HepG2 (cell line): Measurements from ENCODE around the gene FCHO2. TPM values are rescaled to one million over a fixed set of nuclear protein-coding genes. Genes with fewer than 3 reads are reported as not detected.
"Not testable (repeated sequence)": the region's sequence is repeated elsewhere in the genome, so short reads cannot be mapped to it uniquely, and the experiment has no call there.

ENCODE experiments used
- ATAC-seq: fragments of 200-7000 bp; cut with Tn5 transposase; 3 replicates; pipeline ENCODE4 v1.9.1; 2020; ENCODE audit warnings: mild to moderate bottlenecking, moderate library complexity
- BruUV-seq: library from RNA; stranded (reverse); fragments of 400-500 nt; replicated peaks from 2 replicates; lab custom pipeline; 2021; lab: Mats Ljungman, UMichigan
- CTCF ChIA-PET: fragments of 300-600 bp; formaldehyde crosslinking; extraction: SDS; loops from one replicate; lab custom pipeline; 2021; ENCODE audit warnings: low total read pairs, inconsistent platforms, low intra/inter-chr PET ratio; lab: Yijun Ruan, JAX
- POLR2A ChIA-PET: fragments of 350-600 bp; sonication (Branson Sonifier 250); formaldehyde crosslinking; loops from one replicate; lab custom pipeline; 2020; ENCODE audit warnings: antibody characterized with exemption, inconsistent platforms; lab: Yijun Ruan, JAX
- DNase-seq: peaks from one replicate; pipeline ENCODE4 v3.0.0-alpha.2; 2015; ENCODE audit warnings: low spot score
- FAIRE-seq: peaks from 3 replicates; lab custom pipeline; 2011; peaks lifted over from hg19 to GRCh38; lab: Jason Lieb, UNC
- H2AFZ ChIP-seq: one replicate; pipeline ENCODE4 v1.6.1; 2011; ENCODE audit warnings: low read length, inconsistent platforms
- H3K27ac ChIP-seq: fragments of 300-600 bp; 3 replicates; pipeline ENCODE4 v1.8.0; 2011; ENCODE audit warnings: mixed run types, mild to moderate bottlenecking, mixed read lengths, low read length, inconsistent platforms; ENCODE audit not compliant: insufficient read depth; ENCODE audit errors: extremely low read length
- H3K27me3 ChIP-seq, 2 experiments: fragments of 200-600 bp in 1 of 2; 2 replicates in 1 of 2; 3 replicates in 1 of 2; pipeline versions ENCODE4 v1.6.0 to v1.8.0; 2011; ENCODE audit warnings: low read length in 2 of 2, mild to moderate bottlenecking in 2 of 2, moderate library complexity in 2 of 2, inconsistent platforms in 1 of 2; ENCODE audit not compliant: insufficient read depth in 2 of 2, control insufficient read depth in 1 of 2
- H3K36me3 ChIP-seq, 2 experiments: fragments of 200-600 bp in 1 of 2; replicated peaks in 1 of 2; 2 replicates in 1 of 2; 3 replicates in 1 of 2; pipeline versions ENCODE4 v1.5.1 to v1.8.0; 2011; ENCODE audit warnings: low read length in 2 of 2, inconsistent platforms in 1 of 2; ENCODE audit not compliant: insufficient read depth in 2 of 2, control insufficient read depth in 1 of 2
- H3K4me1 ChIP-seq: 2 replicates; pipeline ENCODE4 v1.5.1; 2012; ENCODE audit warnings: low read length, inconsistent platforms; ENCODE audit not compliant: insufficient read depth
- H3K4me2 ChIP-seq: 2 replicates; pipeline ENCODE4 v1.6.0; 2011; ENCODE audit warnings: low read depth, low read length, inconsistent platforms
- H3K4me3 ChIP-seq, 3 experiments: fragments of 200-600 bp in 1 of 3; sonication (generic), shearing (Covaris generic) in 1 of 3; replicated peaks in 1 of 3; 2 replicates each; pipeline ENCODE4 v1.5.1; 2011 to 2016; ENCODE audit warnings: low read length in 3 of 3, inconsistent platforms in 2 of 3, low read depth in 2 of 3, mild to moderate bottlenecking in 2 of 3, control low read depth in 1 of 3, mixed read lengths in 1 of 3; ENCODE audit not compliant: insufficient read depth in 1 of 3
- H3K79me2 ChIP-seq: one replicate; pipeline ENCODE4 v1.6.1; 2011; ENCODE audit warnings: low read length, inconsistent platforms; ENCODE audit not compliant: insufficient read depth
- H3K9ac ChIP-seq: 2 replicates; pipeline ENCODE4 v1.6.0; 2011; ENCODE audit warnings: mild to moderate bottlenecking, low read depth, low read length, inconsistent platforms; ENCODE audit not compliant: insufficient read depth
- H3K9me3 ChIP-seq: 2 replicates; pipeline ENCODE4 v1.5.1; 2012; ENCODE audit warnings: mild to moderate bottlenecking, low read length
- H4K20me1 ChIP-seq: 2 replicates; pipeline ENCODE4 v1.6.0; 2011; ENCODE audit warnings: inconsistent platforms, mild to moderate bottlenecking, low read length, moderate library complexity; ENCODE audit not compliant: insufficient read depth
- BCLAF1 ChIP-seq: fragments of 450-650 bp; IDR thresholded peaks from 2 replicates; pipeline ENCODE4 v1.6.1; 2017; ENCODE audit warnings: mild to moderate bottlenecking
- CBX1 ChIP-seq: IDR thresholded peaks from one replicate; pipeline ENCODE4 v1.6.1; 2016; ENCODE audit warnings: antibody characterized with exemption, low read depth
- FOXO1 ChIP-seq: sonication (generic); formaldehyde crosslinking; IDR thresholded peaks from 2 replicates; pipeline ENCODE4 v1.4.0; 2020; ENCODE audit warnings: missing genetic modification reagents
- HHEX ChIP-seq: IDR thresholded peaks from 2 replicates; pipeline ENCODE4 v1.6.1; 2016; ENCODE audit warnings: control low read depth
- KLF16 ChIP-seq, 2 experiments: sonication (generic) in 1 of 2; formaldehyde crosslinking in 1 of 2; IDR thresholded peaks; 2 replicates each; pipeline versions ENCODE4 v1.6.1 to v1.8.0; 2016 to 2023; ENCODE audit warnings: missing genetic modification reagents in 2 of 2, missing compliant biosample characterization in 1 of 2
- NKX3-1 ChIP-seq: sonication (generic); formaldehyde crosslinking; IDR thresholded peaks from 2 replicates; pipeline ENCODE4 v1.5.0; 2020; ENCODE audit warnings: missing genetic modification reagents
- RNF2 ChIP-seq: fragments of 450-650 bp; conservative IDR thresholded peaks from 2 replicates; pipeline ENCODE4 v1.6.1; 2016; ENCODE audit warnings: low read depth
- RXRA ChIP-seq: sonication (generic); formaldehyde crosslinking; IDR thresholded peaks from 2 replicates; pipeline ENCODE4 v1.5.1; 2020; ENCODE audit warnings: missing genetic modification reagents
- SALL1 ChIP-seq: sonication (generic); formaldehyde crosslinking; IDR thresholded peaks from 2 replicates; pipeline ENCODE4 v1.8.0; 2022; ENCODE audit warnings: mild to moderate bottlenecking, missing genetic modification reagents
- SNAPC4 ChIP-seq: sonication (generic); formaldehyde crosslinking; IDR thresholded peaks from 2 replicates; pipeline ENCODE4 v1.4.0; 2020; ENCODE audit warnings: mild to moderate bottlenecking, missing genetic modification reagents
- TRIM22 ChIP-seq: fragments of 450-650 bp; IDR thresholded peaks from 2 replicates; pipeline ENCODE4 v1.6.1; 2017
- WGBS: methylation state at CpG from one replicate; pipeline ENCODE4 v1.1.6; 2017; ENCODE audit warnings: low lambda C conversion rate; 5-methylcytosine and 5-hydroxymethylcytosine counted together
- in situ Hi-C: cut with HindIII; loops from 2 replicates; pipeline ENCODE4 v1.10.0; 2017; ENCODE audit warnings: low pct_unique_long_range_greater_than_20kb; ENCODE audit not compliant: extremely low pct_ligation_motif_present
- intact Hi-C: fragments of 100-400 bp; cut with micrococcal nuclease; formaldehyde crosslinking; loops from one replicate; pipeline ENCODE4 v1.10.0; 2022; ENCODE audit not compliant: unreplicated experiment
- polyA plus RNA-seq, 8 experiments: library from polyadenylated mRNA; depleted of rRNA in 3 of 8; stranded (reverse) in 7 of 8; unstranded in 1 of 8; fragments of >200 nt; fragmentation: Illumina TruSeq in 4 of 8; extraction: Trizol in 4 of 8; gene quantifications; 2 replicates each; pipeline versions ENCODE4 v1.2.1 to v1.2.3, GENCODE V29; 2011 to 2016; ENCODE audit warnings: low read depth in 4 of 8, missing spikeins in 1 of 8, mixed read lengths in 1 of 8; ENCODE audit not compliant: insufficient read depth in 1 of 8
- total RNA-seq, 5 experiments: library from RNA; depleted of rRNA; stranded (reverse); fragments of >200 nt; fragmentation: Illumina TruSeq; extraction: Trizol; gene quantifications; 2 replicates each; pipeline ENCODE4 v1.2.3, GENCODE V29; 2016; ENCODE audit warnings: low read depth in 1 of 5

FCHO2 gene
- total and polyA plus RNA-seq, 2 of the 13 experiments (the other 11 are each of a cell fraction or from before 2014, with no cell fraction given) = 11.6 to 17.3 TPM

- TF ChIP-seq SALL1 (no peak), TRIM22 (no peak), SNAPC4 (CRISPR knock-in tag) (no peak), CBX1 (no peak), KLF16 (CRISPR knock-in tag; IDR thresholded peaks at IDR 0.05) (no peak), NKX3-1 (no peak), FOXO1 (CRISPR knock-in tag) (no peak), RNF2 (no peak), RXRA (no peak), BCLAF1 (no peak), HHEX (CRISPR knock-in tag) (no peak)
- TF ChIP-seq, all 625 proteins: peak for 0
- Histone ChIP-seq H3K9me3 (no peaks in the 10 kb centered on the region), H2AFZ (no peak overlapping the region), H3K27me3 (no peaks in the 10 kb centered on the region; a peak in 1 of 5 replicates), H3K36me3 (peaks cover 0 to 5% of the 10 kb centered on the region in 2 experiments; a peak in 4 of 5 replicates), H3K79me2 (no peaks in the 10 kb centered on the region), H3K4me3 (no peak overlapping the region), H3K4me2 (no peak overlapping the region), H3K9ac (no peak overlapping the region), H3K27ac (no peak overlapping the region), H3K4me1 (no peaks in the 10 kb centered on the region), H4K20me1 (no peaks in the 10 kb centered on the region)
- WGBS = 93% methylated on average over 1 of the region's 1 CpG
- in situ Hi-C loops = no loop called here
- TSS peak; percentile 22 for BruUV-seq
- FAIRE-seq = no peak
- POLR2A ChIA-PET = no interaction called here
- ATAC-seq = no peak
- no peak for DNase-seq
- intact Hi-C loops = no loop called here
- CTCF ChIA-PET = no interaction called here
These were observed 53.0 kb downstream of the FCHO2 start for GRCh38 chr5:73008831-73009230.

- H2AFZ ChIP-seq, H3K79me2 ChIP-seq, in situ Hi-C loops, H3K27ac ChIP-seq, H3K27me3 ChIP-seq, CTCF ChIA-PET, H3K4me2 ChIP-seq, BruUV-seq, H3K9ac ChIP-seq, H3K4me1 ChIP-seq, H4K20me1 ChIP-seq, ATAC-seq, H3K9me3 ChIP-seq, H3K4me3 ChIP-seq, H3K36me3 ChIP-seq, FAIRE-seq, POLR2A ChIA-PET, intact Hi-C loops, DNase-seq: not testable (repeated sequence)
- 98% methylated on average over 9 of the region's 9 CpGs for WGBS
These were observed 55.8 kb downstream of the FCHO2 start for GRCh38 chr5:73011612-73012011.
